ENCODE measurements around the gene WNT10A.
"Not testable (repeated sequence)": the region's sequence is repeated elsewhere in the genome, so short reads cannot be mapped to it uniquely, and the experiment has no call there.

The WNT10A gene

DNA sequence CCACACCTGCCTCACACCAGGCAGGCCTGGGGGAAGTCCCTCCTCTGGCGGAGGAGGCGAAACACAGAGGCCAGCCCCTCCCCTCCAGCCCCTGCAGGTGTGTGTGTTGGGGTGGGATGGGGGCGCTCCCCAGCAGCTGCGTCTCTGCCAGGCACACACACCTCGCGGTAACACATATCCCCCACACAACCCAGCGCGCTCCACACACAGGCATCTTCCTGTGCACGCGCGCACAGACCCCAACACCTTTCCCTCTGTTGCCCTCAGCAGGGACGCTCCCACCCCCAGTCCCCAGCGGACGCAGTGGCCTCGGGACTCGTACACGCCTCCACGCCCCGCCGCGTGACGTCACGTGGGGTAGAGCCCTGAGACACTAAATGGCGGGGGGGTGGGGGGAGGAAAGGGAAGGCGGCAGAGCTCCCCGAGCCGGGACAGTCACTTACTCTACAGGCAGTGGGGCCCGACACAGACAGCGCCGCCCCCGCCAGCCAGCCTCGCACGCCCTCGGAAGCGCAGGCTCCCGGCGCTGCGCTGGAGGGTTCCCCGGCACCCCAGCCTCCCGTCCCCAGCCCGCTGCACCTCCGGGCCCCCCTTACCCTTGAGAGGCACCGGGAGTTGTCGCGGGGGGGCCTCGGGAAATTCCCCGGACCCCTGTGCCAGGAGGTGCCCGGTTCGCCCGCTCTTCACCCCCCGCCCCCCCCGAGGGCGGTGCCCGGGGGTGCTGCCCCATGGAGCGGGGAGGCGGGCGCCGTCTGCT is at the start of gene WNT10A:
Gene WNT10A, plus strand, starts transcription at position 751 of the 757 bp plus-strand sequence. CDS start 144 bp downstream, outside the sequence.
- peak; percentile 32 for DNase-seq

DNA sequence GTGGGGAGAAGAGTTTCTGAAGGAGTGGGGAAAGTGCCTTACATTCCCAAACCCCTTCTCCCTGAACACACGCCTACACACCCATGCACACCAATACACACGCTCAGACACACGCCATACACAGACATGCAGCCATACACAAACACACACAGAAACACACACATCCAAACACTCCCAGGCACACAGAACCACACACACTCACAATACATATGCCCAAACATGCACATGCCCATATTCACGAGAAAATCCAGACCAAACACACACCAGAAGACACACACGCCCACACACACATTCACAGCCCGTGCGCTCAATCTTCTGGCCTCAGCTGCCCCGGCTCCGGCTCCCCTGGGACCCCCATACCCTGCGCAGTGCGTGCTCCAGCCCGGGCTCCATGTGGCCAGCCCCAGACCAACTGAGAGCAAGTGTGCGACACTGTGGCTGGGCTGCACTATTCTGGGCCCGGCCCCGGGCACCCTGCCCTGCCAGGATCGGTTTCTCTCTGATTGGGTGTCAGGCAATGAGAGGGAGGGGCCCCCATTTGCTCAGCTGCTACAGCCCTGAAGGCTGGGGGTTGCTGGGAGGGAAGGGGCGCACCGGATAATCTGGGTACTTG is 49.2 kb upstream of the WNT10A start, which contains the start of gene PRKAG3:
Gene PRKAG3, minus strand, starts transcription at position 426 of the 613 bp plus-strand sequence.
- DNase-seq: no peak

DNA sequence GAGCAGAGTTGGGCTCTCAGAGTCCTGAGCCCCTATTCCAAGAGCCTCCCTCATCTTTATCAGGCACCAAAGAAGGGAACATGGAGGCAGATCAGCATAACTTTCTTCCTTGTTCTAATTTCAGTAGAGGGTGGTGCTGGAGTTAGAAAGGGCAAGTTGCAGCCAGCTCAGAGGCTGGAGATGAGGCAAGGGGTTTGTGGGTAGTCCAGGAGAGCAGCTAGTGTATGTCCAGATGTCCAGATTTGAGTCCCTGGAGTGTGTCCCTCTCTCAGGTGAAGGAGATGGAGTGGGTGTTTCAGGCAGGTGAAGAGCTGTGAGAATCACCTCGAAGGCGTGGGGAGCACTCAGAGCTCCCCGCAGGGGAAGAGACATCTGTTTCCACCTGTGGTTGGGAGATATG is 48.6 kb upstream of the WNT10A start:
- DNase-seq: no peak

DNA sequence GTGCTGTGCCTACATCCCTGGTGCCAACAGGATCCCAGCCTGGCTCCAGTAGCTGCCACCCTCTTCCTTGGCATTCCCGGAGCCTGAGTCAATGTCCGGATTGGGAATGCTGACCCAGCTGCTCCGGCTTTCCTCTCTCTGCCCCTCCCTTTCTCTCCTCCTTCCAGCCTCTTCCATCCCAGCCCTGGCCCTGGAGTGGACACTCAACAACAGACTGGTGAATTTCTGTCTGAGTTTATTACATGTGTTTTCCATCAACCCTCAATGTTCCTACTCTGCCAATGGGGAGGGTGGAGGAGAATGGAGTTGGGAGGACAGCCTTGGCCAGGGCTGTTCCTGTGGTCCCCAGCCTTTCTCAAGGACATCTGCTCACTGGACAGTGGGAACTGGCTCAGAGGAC is 48.1 kb upstream of the WNT10A start:
- DNase-seq: no peak

DNA sequence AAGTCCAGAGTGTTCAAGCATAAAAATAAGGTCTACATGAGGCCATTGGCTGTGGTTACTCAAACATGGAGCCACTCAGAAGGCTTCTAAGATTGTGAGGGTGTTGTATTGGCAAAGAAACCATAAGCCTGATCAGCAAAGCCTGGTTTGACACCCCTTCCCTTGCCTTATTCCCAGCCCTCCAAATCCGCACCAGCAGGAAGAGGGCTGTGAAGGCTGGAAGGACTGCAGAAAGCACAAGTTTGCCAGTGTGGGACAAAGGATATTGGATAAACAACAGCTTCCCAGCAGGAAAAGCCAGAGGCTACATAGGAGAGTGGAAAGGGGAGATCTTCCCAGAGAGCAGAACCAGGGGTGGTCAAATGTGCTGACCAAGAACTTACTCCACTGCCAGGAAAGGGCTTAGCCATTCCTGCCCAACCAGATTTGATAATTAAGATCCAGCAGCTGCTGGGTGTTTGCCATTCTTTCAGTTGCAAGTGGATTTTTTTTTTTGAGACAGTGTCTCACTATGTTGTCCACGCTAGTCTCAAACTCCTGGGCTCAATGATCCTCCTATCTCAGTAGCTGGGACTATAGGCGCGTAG is 47.5 kb upstream of the WNT10A start:
- DNase-seq: no peak

DNA sequence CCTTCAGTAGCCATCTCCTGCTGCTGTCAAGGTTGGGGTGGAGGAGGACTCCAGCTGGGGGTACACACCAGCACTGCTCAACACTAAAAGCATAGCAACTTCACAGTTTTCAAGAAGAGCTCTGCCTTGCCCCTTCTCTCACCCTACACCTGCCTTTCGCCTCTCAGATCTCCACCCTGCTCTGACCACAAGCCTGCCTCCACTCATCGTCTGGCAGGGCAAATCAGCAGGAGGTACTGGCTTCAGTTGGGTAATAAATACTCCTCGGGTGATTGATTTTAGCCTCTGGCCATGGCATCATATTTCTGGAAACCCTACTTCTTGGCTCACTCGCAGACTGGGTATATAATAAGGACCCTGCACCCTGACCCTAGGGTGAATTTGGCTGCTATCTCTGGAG is 46.0 kb upstream of the WNT10A start:
- DNase-seq: no peak

DNA sequence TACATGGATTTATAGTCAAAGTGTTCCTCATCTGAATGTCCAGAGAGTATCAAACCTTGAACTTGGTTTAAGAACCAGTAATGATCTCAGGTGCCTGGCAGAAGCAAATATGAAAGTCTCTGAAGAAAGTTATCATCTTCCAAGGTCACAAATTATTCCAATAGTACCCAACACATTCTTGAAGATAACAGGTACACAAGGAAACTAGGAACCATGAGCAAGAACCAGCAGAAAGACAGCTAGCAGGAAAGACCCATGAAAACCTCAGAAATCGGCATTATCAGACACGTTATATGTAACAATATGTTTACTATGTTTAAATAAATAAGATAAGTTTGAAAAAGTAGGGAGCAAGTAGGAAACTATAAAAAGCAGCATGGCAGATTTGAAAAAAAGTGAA is 43.2 kb upstream of the WNT10A start:
- no peak for DNase-seq

DNA sequence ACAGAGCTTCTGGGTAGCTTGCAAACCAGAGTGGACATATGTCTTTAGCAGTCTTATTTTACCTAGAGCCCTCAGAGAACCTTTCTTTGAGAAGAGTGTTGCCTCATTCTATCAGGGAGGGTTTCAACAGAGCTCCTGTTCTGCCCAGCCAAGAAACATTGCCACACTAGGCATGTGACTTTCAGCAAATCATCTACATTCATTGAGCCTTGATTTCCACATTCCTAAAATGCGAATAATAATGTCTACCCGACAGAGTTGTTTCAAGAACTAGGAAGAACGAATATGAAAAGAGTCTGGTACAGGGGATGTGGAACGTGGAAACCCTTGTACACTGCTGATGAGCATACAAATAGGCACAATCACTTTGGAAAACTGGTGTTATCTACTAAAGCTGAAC is 41.2 kb upstream of the WNT10A start:
- no peak for DNase-seq

DNA sequence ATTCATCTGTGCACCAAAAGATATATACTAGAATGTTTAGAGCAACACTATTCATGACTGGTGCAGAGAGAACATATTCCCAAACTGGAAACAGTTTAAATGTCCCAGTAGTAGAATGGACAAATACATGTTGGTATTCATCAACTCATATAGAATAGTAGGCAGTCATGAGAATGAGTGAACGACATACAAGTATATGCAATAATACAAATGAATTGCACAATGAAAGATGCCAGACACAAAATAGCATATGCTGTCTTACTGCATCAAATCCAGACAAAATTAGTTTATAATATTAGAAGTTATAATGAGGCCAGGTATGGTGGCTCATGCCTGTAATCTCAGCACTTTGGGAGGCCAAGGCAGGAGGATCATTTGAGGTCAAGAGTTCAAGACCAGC is 40.8 kb upstream of the WNT10A start:
- no peak for DNase-seq

DNA sequence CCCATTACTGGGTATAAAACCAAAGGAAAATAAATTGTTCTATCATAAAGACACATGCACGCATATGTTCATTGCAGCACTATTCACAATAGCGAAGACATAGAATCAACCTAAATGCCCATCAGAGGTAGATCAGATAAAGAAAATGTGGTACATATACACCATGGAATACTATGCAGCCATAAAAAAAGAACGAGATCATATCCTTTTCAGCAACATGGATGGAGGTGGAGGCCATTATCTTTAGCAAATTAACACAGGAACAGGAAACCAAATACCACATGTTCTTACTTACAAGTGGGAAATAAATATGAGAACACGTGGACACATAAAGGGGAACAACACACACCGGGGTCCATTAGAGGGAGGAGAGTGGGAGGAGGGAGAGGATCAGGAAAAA is 36.3 kb upstream of the WNT10A start:
- DNase-seq: not testable (repeated sequence)

DNA sequence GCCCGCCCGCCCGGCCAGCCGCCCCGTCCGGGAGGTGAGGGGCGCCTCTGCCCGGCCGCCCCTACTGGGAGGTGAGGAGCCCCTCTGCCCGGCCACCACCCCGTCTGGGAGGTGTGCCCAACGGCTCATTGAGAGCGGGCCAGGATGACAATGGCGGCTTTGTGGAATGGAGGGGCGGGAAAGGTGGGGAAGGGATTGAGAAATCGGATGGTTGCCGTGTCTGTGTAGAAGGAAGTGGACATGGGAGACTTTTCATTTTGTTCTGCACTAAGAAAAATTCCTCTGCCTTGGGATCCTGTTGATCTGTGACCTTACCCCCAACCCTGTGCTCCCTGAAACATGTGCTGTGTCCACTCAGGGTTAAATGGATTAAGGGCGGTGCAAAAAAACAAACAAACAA is 33.7 kb upstream of the WNT10A start:
- DNase-seq: not testable (repeated sequence)

DNA sequence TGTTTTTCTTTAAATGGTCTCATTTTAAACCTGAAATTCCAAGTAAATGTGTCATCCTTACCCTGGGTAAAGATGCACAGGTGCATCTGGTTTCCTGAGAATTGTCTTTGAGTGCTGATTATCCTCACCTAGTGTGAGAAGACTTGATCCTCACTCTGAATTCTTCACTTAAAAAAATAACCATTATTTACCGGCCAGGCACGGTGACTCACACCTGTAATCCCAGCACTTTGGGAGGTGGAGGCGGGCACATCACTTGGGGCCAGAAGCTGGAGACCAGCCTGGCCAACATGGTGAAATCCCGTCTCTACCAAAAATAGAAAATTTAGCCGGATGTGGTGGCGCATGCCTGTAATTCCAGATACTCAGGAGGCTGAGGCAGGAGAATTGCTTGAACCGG is 30.9 kb upstream of the WNT10A start:
- no peak for DNase-seq

DNA sequence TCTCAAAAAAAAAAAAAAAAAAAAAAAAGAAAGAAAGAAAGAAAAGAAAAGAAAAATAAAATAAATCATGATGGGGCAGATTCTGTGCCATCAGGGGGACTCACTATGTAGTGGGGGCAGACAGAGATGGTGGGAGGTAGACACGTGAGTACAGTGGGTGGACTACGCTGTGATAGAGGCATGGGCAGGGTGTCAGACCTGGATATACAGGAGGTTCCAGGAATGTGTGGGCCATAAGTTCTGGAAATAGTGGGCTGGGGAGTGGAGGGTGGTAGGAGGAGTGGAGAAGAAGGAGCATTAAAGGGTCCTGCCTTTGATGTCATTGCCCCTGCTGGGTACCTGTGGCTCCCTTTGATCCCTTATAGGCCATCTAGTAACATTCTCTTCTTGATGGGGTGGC is 29.9 kb upstream of the WNT10A start:
- DNase-seq: no peak

DNA sequence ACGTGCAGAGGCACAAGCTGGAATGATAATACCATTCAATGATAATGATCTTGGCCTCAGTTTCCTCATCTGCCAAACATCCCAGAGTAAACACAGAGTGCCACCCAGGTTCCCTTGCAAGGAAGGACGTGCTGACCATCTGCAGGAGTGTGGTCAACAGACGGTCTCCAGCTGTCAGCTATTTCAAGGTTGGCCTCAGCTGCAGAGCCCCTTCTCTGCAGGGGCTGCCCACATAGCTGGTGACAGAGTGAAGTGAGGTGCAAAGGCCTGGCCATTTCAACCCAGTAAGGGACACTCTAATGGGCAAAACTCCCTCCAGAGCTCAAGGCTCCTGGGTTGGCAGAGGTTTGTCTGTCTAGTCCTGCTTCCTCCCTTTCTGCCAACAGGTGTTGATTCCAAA is 29.4 kb upstream of the WNT10A start:
- no peak for DNase-seq

DNA sequence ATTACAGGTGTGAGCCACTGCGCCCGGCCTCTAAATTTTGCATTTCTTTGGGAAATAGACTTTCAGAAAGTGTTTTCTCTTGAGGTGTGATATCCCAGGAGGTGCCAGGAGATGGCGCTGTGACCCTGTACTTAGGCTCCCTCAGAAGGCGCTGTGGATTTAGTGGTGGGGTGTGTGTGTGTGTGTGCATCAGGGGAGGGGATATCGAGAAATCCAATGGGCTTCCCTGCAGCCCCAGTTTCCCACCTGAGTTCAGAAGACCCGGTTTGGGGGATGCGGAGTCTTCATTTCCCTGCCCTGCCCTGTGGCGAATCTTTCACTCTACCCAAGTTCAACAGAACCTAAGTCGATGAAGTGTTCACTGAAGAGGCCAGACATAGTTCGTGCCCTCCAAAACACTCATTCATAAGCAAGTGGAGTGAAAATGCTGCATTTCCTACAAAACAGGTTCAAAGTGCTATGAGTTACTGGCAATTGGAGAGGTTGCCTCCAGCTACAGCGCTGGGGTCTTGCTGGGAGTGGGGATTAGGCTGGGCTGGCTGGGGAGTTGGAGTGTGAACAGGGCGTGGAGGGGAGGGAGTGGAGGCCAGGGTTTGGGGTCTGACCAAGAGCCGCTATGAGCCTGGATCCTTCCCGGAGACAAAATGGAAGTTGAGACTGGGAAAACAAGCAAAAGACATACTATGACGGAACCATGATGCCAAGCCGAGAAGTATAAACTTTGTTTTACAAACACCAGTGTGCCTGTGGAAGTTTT is 27.6 kb upstream of the WNT10A start:
- DNase-seq: peak; percentile 50

DNA sequence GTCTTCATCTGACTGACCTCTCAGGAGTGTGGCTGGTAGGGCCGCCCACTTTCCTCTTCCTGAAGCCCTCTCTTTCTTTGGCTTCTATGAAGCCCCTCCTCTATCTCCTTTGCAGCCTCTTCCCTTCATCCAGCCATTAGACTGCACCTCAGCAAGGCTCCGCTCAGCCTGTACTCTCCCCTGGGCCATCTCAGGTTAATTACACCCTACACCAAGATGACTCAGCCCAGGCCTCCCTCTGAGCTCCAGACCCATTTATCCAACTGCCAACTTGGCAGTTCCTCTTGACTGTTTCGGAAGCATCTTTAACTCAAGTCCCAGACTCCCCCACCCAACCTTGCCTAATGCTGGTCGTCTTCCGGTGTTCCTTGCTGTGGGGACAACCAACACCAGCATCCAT is 26.9 kb upstream of the WNT10A start:
- DNase-seq: peak; percentile 22

DNA sequence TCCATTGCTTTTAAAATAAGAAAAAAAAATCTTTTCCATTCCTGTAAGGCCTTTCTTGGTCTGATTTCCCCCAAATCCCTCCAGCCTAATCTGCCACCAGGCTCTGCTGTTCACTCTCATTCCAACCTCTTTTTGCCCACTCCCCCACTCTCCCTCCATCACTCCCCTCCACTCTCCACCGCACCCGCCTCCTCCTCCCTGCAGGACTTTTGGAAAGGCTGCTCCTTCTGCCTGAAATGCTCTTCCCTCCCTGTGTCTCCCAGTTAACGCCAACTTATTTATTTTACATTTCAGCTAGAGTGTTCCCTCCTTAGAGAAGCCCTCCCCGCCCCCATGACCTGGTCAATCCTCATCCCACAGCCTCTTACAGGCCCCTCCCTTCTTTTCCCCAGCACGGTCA is 25.8 kb upstream of the WNT10A start:
- DNase-seq: no peak

DNA sequence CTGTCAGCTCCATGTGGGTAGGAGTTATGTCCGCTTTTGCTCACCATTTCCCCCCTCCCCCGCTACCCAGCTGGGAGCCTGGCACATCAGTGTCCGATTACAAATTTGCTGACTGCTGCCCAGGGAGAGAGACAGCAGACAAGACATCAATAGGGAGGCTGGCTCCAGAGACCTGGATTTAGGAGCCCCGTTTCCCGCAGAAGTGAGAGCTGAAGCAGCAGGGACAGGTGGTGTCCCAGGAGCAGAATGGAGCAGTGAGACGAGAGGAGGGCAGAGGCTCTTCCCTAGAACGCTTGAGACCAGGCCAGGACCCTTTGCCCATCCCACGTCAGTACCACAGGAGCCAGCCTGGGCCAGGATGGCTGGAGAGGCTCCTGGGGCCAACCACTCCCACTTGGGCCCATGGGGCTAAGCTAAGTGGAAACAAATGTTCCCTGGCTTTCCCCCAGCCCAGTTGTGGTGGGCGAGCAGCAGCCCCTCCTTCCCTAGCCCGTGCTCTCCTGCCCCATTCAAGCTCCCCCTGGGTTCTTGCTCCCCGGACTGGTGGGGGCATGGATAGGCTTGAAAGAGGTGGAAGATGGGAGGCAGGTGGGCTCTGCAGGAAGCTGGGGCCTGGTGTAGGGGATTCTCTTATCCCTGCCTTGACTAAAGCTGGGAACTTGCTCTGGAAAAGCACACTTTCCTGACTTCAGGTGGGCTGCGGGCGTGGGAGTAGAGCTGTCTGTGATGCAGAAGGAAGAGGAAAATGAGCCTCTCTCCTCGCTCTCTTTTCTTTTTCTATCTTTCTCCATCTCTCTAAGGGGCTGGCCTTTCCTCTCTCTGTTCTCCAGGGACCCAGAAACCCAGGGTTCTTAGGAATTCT is 25.1 kb upstream of the WNT10A start:
- DNase-seq: no peak

DNA sequence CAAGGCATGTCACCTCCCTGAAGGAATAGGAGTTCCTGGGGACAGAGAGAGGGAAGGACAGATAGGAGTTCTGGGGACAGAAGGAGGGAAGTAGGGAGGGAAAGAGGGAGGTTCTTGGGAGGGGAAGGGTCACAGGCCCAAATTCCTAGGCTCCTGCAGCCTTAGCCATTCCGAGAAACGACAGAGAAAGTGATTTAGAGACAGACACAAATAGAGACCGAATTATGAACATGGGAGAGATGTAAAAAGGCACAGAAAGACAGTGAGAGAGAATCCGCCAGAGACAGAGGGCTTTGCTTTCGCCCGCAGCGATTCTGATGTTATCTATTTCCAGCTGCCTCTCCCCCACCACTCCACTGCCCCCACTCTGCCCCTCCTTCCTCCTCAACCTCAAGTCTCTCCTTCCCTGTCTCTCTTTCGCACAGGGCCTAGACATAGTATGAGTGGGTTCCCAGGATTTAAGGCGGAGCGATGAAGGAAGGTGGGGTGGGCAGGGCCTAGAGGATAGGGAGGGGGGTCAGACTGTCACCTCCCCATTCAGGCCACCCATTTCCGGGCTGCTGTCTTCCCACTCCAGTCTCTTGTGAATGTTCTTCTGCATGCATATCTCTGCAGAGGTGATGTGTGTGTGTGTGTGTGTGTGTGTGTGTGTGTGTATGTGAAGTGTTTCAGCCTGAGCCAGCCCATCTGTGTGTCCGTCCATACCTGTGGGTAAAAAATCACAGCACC is 24.3 kb upstream of the WNT10A start:
- no peak for DNase-seq

DNA sequence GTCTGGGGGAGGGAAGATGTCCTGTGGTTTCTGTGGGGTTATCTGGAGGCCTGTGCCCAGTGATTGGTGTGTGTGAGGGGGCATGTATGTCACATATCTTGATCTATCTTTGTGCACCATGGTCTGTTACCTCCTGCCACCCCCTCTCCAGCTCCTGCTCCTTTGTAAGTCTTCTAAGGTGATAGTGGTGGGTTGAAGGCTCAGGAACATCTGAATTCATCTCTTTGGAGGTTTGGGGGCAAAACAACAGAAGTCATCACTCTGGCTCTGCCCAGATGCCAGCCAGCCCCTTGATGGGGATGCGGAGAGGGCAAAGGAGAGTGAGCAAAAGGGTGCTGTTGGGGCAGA is 23.8 kb upstream of the WNT10A start:
- no peak for DNase-seq

DNA sequence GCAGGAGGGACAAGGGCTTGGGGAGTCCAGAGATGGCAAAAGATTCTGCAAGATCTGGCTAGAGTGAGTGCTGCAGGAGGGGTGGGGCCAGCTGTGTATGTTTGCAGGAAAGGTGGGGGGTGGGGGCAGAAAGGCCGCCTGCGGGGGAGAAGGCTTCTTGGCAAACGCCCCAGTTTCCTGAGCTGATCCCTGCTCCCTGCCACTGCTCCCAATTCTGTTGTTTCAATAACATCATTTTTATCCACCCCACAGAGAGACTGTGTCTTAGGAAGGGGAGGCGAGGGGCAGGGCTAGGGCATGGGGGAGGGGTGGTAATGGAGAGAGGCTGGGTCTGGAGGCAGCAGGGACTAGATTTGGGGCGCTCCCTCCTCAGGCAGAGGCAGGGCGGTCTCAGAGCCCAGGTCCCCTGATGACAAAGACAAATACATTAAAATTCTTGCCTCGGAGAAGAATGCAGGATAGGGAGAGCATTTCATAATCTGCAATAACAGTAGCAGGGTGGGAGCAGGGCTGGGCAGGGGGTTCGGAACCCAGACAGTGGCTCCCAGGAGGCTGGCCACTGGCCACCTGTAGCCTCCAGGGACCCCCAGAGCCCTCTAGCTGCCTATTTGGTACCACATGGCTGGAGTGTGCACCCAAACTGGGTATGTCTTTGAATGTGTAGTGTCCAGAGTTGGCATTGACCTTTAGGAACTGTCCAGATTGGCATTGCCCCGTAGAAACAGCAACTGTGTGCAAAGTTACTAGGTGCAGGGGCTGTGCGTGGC is 23.1 kb upstream of the WNT10A start:
- no peak for DNase-seq
